T-cell (primary cell): ENCODE results near the gene PID1. TPM values are rescaled to one million over a fixed set of nuclear protein-coding genes. Genes with fewer than 3 reads are reported as not detected.

ENCODE experiments used
- ATAC-seq, 4 experiments: fragments of 200-7000 bp in 3 of 4; fragments of 150-1000 bp in 1 of 4; cut with Tn5 transposase; replicated peaks in 1 of 4; 1 replicate in 3 of 4; 2 replicates in 1 of 4; pipeline ENCODE4 v1.10.0; 2021; ENCODE audit warnings: moderate library complexity in 3 of 4, mild to moderate bottlenecking in 2 of 4, moderate number of reproducible peaks in 1 of 4
- CTCF ChIA-PET, 2 donors: fragments of 300-600 bp; sonication (Branson Sonifier 250); formaldehyde crosslinking; loops; one replicate each; lab custom pipeline; 2022; ENCODE audit warnings: antibody characterized with exemption in 2 of 2; lab: Charles Lee
- POLR2A ChIA-PET, 2 donors: fragments of 300-600 bp; sonication (Branson Sonifier 250); formaldehyde crosslinking; loops; one replicate each; lab custom pipeline; 2022; ENCODE audit warnings: antibody characterized with exemption in 2 of 2; lab: Charles Lee
- DNase-seq, 35 experiments: peaks; one replicate each; pipeline versions ENCODE4 v3.0.0 to v3.0.0-alpha.2; 2013 to 2023
- H3K27ac ChIP-seq: one replicate; pipeline ENCODE4 v1.5.1; 2013; ENCODE audit warnings: low read length
- H3K27me3 ChIP-seq, 2 experiments: replicated peaks in 1 of 2; 1 replicate in 1 of 2; 2 replicates in 1 of 2; pipeline versions ENCODE4 v1.6.1 to v1.7.0; 2013; ENCODE audit warnings: low read length in 1 of 2, mixed read lengths in 1 of 2; ENCODE audit not compliant: control insufficient read depth in 2 of 2, insufficient read depth in 2 of 2; ENCODE audit errors: extremely low read depth in 1 of 2
- H3K36me3 ChIP-seq, 2 donors: 1 replicate in 1 of 2; 2 replicates in 1 of 2; pipeline versions ENCODE4 v1.6.1 to v1.7.0; 2013; ENCODE audit warnings: low read length in 1 of 2; ENCODE audit not compliant: control insufficient read depth in 2 of 2, insufficient read depth in 1 of 2; ENCODE audit errors: extremely low read depth in 1 of 2
- H3K4me1 ChIP-seq, 2 experiments: 1 replicate in 1 of 2; 2 replicates in 1 of 2; pipeline versions ENCODE4 v1.6.1 to v1.7.0; 2013; ENCODE audit warnings: low read length in 2 of 2, mixed read lengths in 1 of 2; ENCODE audit not compliant: insufficient read depth in 2 of 2, control insufficient read depth in 1 of 2; ENCODE audit errors: extremely low read depth in 1 of 2
- H3K4me3 ChIP-seq, 2 donors: 1 replicate in 1 of 2; 2 replicates in 1 of 2; pipeline versions ENCODE4 v1.5.1 to v1.7.0; 2013; ENCODE audit warnings: mild to moderate bottlenecking in 2 of 2, low read length in 1 of 2, moderate library complexity in 1 of 2; ENCODE audit not compliant: control insufficient read depth in 1 of 2; ENCODE audit errors: extremely low read depth in 1 of 2
- H3K9me3 ChIP-seq: 2 replicates; pipeline ENCODE4 v1.7.0; 2013
- H3K27ac Mint-ChIP-seq, 2 donors: one replicate each; pipeline ENCODE4 v1.8.0; 2020 to 2021; ENCODE audit warnings: mild to moderate bottlenecking in 2 of 2, mixed read lengths in 2 of 2
- H3K27me3 Mint-ChIP-seq, 2 donors: one replicate each; pipeline ENCODE4 v1.8.0; 2021 to 2022; ENCODE audit warnings: mixed read lengths in 2 of 2
- H3K36me3 Mint-ChIP-seq: one replicate; pipeline ENCODE4 v1.8.0; 2021; ENCODE audit warnings: mixed read lengths
- H3K4me1 Mint-ChIP-seq, 3 donors: one replicate each; pipeline ENCODE4 v1.8.0; 2020 to 2022; ENCODE audit warnings: mixed read lengths in 3 of 3, mild to moderate bottlenecking in 1 of 3
- H3K4me3 Mint-ChIP-seq, 3 donors: one replicate each; pipeline ENCODE4 v1.8.0; 2020 to 2022; ENCODE audit warnings: mild to moderate bottlenecking in 3 of 3, mixed read lengths in 3 of 3, moderate library complexity in 3 of 3
- H3K9me3 Mint-ChIP-seq, 3 donors: one replicate each; pipeline ENCODE4 v1.8.0; 2020 to 2022; ENCODE audit warnings: mixed read lengths in 3 of 3
- WGBS: methylation state at CpG from one replicate; pipeline ENCODE4 v1.1.5; 2013; ENCODE audit warnings: missing lambda C conversion rate; ENCODE audit not compliant: insufficient coverage; 5-methylcytosine and 5-hydroxymethylcytosine counted together
- total RNA-seq, 35 experiments: library from RNA in 6 of 35; stranded (reverse) in 6 of 35; fragments of 120-200 nt in 1 of 35; gene quantifications; one replicate each; pipeline versions ENCODE4 v1.2.1 to v1.2.4 and lab custom pipeline; 2013 to 2026

The PID1 gene
- total RNA-seq, 5 donors from 2014 or later (not counting 1 experiment from before 2014, with no cell fraction given) = 0.20 to 0.36 (median 0.25) TPM; not detected in 2

- Mint-ChIP-seq H3K4me3 (no peak overlapping the region), H3K9me3 (peaks cover 0 to 5% (median 0%) of the 10 kb centered on the region in 3 donors), H3K27me3 (no peaks in the 10 kb centered on the region), H3K27ac (no peak overlapping the region), H3K36me3 (no peaks in the 10 kb centered on the region), H3K4me1 (no peaks in the 10 kb centered on the region)
- no peak for DNase-seq
- Histone ChIP-seq H3K4me3 (no peak overlapping the region), H3K4me1 (no peaks in the 10 kb centered on the region), H3K9me3 (no peaks in the 10 kb centered on the region), H3K36me3 (no peaks in the 10 kb centered on the region), H3K27me3 (no peaks in the 10 kb centered on the region), H3K27ac (no peak overlapping the region)
- no peak for ATAC-seq
- ChIA-PET CTCF (no interaction called here), POLR2A (no interaction called here)
- no CpG with 5 or more reads among the region's 3 CpGs for WGBS
Measured at GRCh38 chr2:229231328-229231868, 39.7 kb downstream of the PID1 start.

- Histone ChIP-seq H3K27me3 (no peaks in the 10 kb centered on the region), H3K4me3 (no peak overlapping the region), H3K4me1 (no peaks in the 10 kb centered on the region), H3K27ac (no peak overlapping the region), H3K36me3 (no peaks in the 10 kb centered on the region), H3K9me3 (no peaks in the 10 kb centered on the region)
- DNase-seq = no peak
- WGBS = 44% methylated on average over 4 of the region's 4 CpGs
- Mint-ChIP-seq H3K27ac (no peak overlapping the region), H3K4me1 (no peaks in the 10 kb centered on the region), H3K36me3 (no peaks in the 10 kb centered on the region), H3K27me3 (no peaks in the 10 kb centered on the region), H3K4me3 (no peak overlapping the region), H3K9me3 (peaks cover 0 to 5% (median 0%) of the 10 kb centered on the region in 3 donors)
- CTCF ChIA-PET = no interaction called here
- ATAC-seq = no peak
- POLR2A ChIA-PET = no interaction called here
Measured at GRCh38 chr2:229230911-229231310, 40.2 kb downstream of the PID1 start.

- Histone ChIP-seq H3K4me3 (no peak overlapping the region), H3K27ac (no peak overlapping the region), H3K4me1 (no peaks in the 10 kb centered on the region), H3K36me3 (no peaks in the 10 kb centered on the region), H3K27me3 (no peaks in the 10 kb centered on the region), H3K9me3 (no peaks in the 10 kb centered on the region)
- no peak for DNase-seq
- Mint-ChIP-seq H3K9me3 (peaks cover 0 to 5% (median 0%) of the 10 kb centered on the region in 3 donors), H3K4me1 (no peaks in the 10 kb centered on the region), H3K4me3 (no peak overlapping the region), H3K27me3 (no peaks in the 10 kb centered on the region), H3K27ac (no peak overlapping the region), H3K36me3 (no peaks in the 10 kb centered on the region)
- no peak for ATAC-seq
- ChIA-PET POLR2A (no interaction called here), CTCF (no interaction called here)
- WGBS = no CpG with 5 or more reads among the region's 2 CpGs
Measured at GRCh38 chr2:229230256-229230655, 40.8 kb downstream of the PID1 start.

- POLR2A ChIA-PET = no interaction called here
- Histone ChIP-seq H3K4me1 (no peaks in the 10 kb centered on the region), H3K9me3 (no peaks in the 10 kb centered on the region), H3K27ac (no peak overlapping the region), H3K4me3 (no peak overlapping the region), H3K36me3 (no peaks in the 10 kb centered on the region), H3K27me3 (no peaks in the 10 kb centered on the region)
- no peak for DNase-seq
- Mint-ChIP-seq H3K27ac (no peak overlapping the region), H3K36me3 (no peaks in the 10 kb centered on the region), H3K27me3 (no peaks in the 10 kb centered on the region), H3K4me3 (no peak overlapping the region), H3K9me3 (peaks cover 0 to 4% (median 0%) of the 10 kb centered on the region in 3 donors), H3K4me1 (no peaks in the 10 kb centered on the region)
- ATAC-seq = no peak
- CTCF ChIA-PET = no interaction called here
- 39% methylated on average over 2 of the region's 2 CpGs for WGBS
Measured at GRCh38 chr2:229226382-229226781, 44.7 kb downstream of the PID1 start.

GRCh38 chr2:229223107-229223506 is 48.0 kb downstream of the PID1 start:
- Mint-ChIP-seq H3K36me3 (no peaks in the 10 kb centered on the region), H3K27me3 (no peaks in the 10 kb centered on the region), H3K4me1 (no peaks in the 10 kb centered on the region), H3K4me3 (no peak overlapping the region), H3K27ac (no peak overlapping the region), H3K9me3 (peaks cover 0 to 11% (median 2%) of the 10 kb centered on the region in 3 donors)
- DNase-seq (no peak), ATAC-seq (no peak)
- ChIA-PET CTCF (no interaction called here), POLR2A (no interaction called here)
- Histone ChIP-seq H3K27me3 (no peaks in the 10 kb centered on the region), H3K36me3 (no peaks in the 10 kb centered on the region), H3K9me3 (no peaks in the 10 kb centered on the region), H3K4me1 (no peaks in the 10 kb centered on the region), H3K4me3 (no peak overlapping the region), H3K27ac (no peak overlapping the region)
- WGBS = no CpG with 5 or more reads among the region's 1 CpG

GRCh38 chr2:229221641-229222040 is 49.4 kb downstream of the PID1 start:
- Histone ChIP-seq H3K36me3 (no peaks in the 10 kb centered on the region), H3K4me1 (no peaks in the 10 kb centered on the region), H3K27me3 (no peaks in the 10 kb centered on the region), H3K4me3 (no peak overlapping the region), H3K9me3 (no peaks in the 10 kb centered on the region), H3K27ac (no peak overlapping the region)
- ChIA-PET POLR2A (no interaction called here), CTCF (no interaction called here)
- Mint-ChIP-seq H3K9me3 (peaks cover 0 to 16% (median 2%) of the 10 kb centered on the region in 3 donors), H3K36me3 (no peaks in the 10 kb centered on the region), H3K27ac (no peak overlapping the region), H3K4me1 (no peaks in the 10 kb centered on the region), H3K4me3 (no peak overlapping the region), H3K27me3 (no peaks in the 10 kb centered on the region)
- ATAC-seq (no peak), DNase-seq (no peak)
- 83% methylated on average over 3 of the region's 3 CpGs for WGBS

- no peaks in the 10 kb centered on the region for H3K27me3 ChIP-seq
- H3K4me1 Mint-ChIP-seq = no peaks in the 10 kb centered on the region
- H3K36me3 ChIP-seq = no peaks in the 10 kb centered on the region
- no peak overlapping the region for H3K27ac ChIP-seq
- ChIA-PET CTCF (no interaction called here), POLR2A (no interaction called here)
- WGBS = 66% methylated on average over 4 of the region's 4 CpGs
- DNase-seq (no peak), ATAC-seq (no peak)
- H3K9me3 Mint-ChIP-seq = peaks cover 0 to 16% (median 2%) of the 10 kb centered on the region in 3 donors
- no peaks in the 10 kb centered on the region for H3K4me1 ChIP-seq
- H3K27ac Mint-ChIP-seq = no peak overlapping the region
- no peaks in the 10 kb centered on the region for H3K9me3 ChIP-seq
- no peaks in the 10 kb centered on the region for H3K27me3 Mint-ChIP-seq
- no peaks in the 10 kb centered on the region for H3K36me3 Mint-ChIP-seq
- no peak overlapping the region for H3K4me3 Mint-ChIP-seq
- no peak overlapping the region for H3K4me3 ChIP-seq
Measured at GRCh38 chr2:229220254-229220653, 50.8 kb downstream of the PID1 start.
